Hematopoietic multipotent progenitor cell treated with erythropoietin and hydrocortisone succinate and interleukin-3 and kit ligand, for 15 days (in vitro differentiated cells): Measurements from ENCODE around the gene MARVELD3.

Experiments
- DNase-seq: peaks from one replicate; pipeline ENCODE4 v3.0.0-alpha.2; 2015; ENCODE audit warnings: low spot score

Gene MARVELD3

DNA sequence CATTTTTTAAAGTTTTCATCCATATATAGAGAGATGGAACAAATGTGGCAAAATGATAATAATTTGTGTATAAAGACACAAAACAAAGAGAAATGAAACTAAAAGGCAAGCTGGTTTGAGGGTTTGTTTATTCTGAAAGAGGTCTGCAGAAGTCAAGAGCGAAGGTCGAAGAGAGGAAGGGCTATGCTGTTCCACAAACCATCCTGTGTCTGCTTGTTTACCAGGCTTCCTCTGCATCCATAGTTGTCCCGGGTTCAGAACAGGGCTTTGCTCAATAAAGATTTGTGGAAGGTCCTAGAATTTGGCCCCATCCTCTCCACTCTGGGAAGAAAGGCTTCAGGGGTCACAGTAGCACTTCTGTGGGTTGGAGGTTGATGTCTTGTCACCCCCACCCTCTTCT lies 2.4 kb upstream of the MARVELD3 start:
- no peak for DNase-seq

DNA sequence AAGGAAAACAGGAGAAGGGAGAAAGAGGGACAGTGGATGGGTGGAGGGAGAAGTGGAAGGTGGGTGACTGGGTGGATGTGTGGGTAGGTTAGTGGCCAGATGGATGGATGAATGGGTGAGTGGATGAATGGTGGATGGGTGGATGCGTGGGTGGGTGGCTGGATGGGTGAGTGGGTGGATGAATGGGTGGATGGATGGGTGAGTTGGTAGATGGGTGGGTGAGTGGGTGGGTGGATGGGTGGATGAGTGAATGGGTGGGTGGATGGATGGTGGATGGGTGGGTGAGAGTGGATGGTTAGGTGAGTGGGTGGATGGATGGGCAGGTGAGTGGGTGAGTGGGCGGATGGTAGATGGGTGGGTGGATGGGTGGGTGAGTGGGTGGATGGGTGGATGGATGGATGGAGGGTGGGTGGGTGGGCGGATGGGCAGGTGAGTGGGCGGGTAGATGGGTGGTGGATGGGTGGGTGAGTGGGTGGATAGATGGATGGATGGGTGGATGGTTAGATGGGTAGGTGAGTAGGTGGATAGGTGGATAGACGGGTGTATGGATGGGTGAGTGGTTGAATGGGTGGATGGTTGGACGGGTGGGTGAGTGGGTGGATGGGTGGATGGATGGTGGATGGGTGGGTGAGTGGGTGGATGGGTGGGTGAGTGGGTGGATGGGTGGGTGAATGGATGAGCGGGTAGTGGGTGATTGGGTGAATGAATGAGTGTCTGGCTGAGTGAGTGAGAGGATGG lies 702 bp upstream of the MARVELD3 start:
- DNase-seq: no peak

DNA sequence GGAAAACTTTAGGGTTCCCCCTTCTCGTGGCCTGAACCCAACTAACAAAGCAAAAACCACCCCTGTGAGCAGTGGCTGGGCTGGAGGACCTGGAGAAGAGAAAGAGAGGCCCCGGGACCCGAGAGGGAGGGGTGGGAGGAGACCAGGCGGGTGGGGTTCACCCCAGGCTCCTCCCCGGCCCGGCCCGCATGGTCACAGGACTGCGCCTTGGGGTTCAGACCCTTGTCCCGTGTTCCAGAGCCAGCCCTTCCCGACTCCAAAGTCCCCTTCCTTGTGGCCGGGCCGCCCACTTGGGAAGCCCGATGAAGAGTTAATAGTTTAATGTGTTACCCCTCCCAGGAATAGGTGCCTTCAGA lies 852 bp downstream of the MARVELD3 start:
- no peak for DNase-seq

DNA sequence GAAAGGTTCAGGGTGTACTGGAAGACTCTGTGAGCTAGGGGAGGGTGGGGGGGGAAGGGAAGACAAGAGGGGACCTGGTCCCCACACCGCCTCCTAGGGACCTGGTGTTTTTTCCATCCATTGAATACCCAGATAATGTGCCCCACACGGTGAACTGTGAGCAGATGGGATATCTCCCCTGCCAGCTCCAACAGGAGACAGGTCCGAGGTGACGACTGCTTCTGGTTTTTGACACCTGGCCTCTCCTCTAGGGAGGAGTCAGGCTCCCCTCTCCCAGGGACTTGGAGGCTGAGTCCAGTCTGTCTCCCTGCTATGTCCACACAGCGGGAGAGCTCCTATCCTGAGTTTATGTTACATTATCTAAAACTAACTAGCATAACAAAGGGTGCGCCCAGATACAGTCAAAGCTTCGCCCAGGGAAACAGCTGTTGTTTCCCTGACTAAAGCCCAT lies 1.8 kb downstream of the MARVELD3 start:
- no peak for DNase-seq

DNA sequence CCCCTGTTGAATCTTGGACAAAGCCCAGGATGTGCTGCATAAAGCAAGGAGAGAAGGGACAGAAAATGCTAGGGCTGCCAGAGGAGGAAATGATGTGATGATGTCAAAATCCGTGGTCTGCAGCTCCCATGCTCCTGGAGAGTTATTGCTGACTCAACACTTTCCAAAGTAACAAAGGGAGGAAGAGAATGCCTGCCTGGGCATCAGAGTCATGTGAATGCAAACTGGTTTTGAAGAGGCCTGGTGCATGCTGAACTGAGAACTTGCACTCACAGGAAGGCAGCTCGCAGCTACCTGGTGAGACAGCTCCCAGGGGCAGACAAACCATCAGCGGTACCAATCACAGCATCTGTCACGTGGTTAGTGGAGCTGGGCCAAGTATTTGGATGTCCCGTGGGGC lies 2.8 kb downstream of the MARVELD3 start:
- DNase-seq: no peak

DNA sequence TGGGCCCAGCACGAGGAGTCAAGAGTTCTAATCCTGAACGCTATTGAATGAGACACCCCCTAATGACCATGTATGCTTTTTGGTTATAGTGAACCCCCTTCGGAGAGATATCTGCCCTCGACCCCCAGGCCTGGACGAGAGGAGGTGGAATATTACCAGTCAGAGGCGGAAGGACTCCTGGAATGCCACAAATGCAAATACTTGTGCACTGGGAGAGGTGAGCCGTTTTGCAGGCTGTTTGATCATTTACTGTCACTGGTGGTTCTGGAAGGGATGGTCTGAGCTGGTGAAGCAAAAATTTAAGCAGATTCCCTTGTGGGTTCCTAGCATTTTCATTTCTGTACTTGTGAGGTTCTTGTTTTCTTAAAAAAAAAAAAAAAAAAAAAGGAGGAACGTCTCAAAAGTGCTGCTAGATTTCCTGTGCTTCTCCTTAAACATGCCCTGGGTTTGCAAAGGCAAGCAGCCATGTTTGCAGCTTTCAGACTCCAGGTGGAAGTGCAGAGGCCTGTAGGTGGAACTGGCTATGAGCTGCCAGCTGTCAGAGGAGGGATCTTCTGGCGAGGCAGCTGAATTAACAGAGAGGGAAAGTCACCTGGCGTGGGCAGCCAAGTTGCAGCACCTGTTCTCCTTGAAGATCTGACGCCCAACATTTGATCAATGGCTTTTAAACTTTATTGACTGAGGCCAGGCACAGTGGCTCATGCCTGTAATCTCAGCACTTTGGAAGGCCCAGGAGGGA lies 3.5 kb downstream of the MARVELD3 start:
- DNase-seq: no peak

DNA sequence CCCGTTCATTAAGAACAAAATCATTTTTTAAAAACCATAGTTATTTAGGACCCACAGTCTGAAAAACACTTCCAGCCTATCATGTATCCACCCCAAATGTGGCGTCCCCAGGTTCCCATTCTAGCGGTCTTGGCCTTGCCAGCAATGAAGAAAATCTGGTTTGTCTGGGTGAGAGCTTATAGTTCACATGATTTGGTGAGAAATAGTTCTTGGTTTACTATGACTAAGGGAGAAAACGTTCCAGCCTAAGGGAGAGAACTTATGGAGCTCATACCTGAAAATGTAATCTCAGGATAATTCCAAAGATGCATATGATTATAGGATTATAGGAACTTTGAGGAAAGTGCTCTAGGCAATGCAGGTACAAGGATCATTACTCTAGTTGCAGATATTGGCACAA lies 4.8 kb downstream of the MARVELD3 start:
- no peak for DNase-seq

DNA sequence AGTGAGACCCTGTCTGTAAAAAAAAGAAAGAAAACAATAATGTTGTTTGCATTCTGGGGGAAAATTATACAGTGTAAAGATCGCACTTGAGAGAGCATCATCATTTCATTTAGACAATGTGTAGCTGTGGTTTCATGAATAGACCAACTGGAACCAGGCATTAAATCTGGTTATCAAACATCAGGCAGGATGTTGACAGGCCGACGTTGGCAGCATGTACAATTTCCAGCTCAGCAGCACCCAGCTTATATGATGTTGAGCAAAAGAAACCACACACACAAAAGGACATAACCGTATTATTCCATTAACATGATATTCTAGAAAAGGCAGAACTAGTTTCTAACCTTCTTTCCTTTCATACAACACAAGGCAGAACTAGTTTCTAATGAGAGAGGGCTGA lies 5.8 kb downstream of the MARVELD3 start:
- DNase-seq: no peak

DNA sequence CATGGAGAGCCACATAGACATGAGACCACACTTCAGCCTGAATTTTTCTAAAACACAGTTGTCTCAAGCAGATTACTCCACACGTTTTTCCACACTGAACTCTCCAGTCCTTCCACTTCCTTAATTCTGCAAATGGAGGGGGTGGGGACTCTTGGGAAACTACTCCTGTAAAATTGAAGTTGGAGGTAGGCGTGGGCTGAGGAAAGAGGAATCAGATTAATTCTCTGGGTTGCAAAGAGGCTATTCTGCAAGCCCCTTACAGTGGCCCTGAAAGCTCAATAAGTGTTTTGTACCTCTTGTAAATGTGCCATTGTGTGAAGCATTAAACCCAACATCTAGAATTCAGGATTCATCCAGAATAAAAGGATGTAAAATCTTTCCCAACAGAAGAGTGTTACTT lies 9.6 kb downstream of the MARVELD3 start:
- DNase-seq: no peak

DNA sequence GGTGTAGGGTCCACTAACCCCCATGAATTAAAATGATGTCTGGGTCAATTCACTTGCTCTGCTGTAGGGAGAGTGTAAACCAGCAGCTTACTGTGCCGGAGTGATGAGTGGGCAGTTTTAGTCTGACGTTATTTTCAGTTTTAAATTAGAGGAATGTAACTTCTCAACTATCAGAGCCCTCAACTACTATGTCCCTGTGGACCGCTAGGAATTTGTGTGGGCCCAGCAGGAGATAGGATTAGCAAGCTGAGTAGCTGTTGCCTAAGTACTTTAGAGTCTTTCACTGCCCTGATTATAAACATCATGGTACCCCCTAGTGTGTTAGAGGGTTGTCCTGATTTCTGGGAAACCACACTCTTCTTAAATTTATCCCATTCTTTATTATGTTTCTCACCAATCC lies 11.4 kb downstream of the MARVELD3 start:
- no peak for DNase-seq

DNA sequence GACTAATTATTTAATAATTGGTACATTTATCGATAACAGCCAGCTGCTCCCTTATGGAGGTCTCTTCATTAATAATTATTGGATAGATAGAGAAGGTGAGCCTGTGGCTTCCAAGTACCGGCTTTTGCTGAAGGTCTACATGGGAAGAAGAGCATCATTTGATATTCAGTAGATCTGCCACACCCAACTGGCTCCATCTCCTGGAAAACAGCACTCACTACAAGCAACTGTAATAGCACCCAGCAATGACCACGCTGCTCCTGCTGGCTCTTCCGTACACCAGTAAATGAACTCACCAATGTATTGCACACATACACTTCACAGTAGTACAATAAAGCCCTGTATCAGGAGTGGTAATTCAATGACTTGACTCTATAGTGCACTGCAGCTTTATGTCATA lies 19.5 kb downstream of the MARVELD3 start:
- peak; percentile 32 for DNase-seq

DNA sequence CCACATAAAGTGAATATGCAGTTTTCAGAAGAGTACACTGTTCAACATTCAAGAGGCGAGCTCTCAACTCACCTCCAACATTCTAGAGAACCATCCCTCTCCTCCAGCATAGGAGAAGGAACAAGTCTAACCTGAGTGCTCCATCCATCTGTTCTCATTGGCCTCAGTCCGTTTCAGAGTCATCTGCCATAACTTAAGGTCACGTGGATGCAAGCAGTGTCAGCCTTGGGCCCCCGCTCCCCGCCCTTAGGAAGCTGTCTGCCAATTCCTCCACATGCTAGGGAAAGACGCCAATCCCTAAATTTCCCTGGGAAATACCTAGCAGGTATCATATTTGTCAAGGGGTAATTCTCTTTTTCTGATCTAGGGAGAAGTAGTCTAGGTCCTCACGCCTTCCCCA lies 21.4 kb downstream of the MARVELD3 start:
- no peak for DNase-seq

DNA sequence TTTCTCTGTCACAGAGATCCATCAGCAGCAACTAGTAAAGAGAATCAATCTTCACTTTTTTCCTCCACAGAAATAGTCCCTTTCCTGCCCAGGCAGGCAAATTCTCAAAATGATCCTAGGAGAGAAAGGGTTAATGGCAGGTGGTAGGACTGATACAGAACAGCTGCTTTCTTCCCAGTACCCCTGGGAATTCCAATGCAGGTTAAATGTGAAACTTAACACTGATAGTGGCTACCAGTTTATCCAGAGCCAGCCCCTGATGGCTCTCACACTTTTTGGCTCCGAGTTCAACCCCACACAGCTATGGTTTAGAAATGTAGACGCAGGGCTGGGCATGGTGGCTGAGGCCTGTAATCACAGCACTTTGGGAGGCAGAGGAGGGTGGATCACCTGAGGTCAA lies 22.2 kb downstream of the MARVELD3 start:
- DNase-seq: no peak

DNA sequence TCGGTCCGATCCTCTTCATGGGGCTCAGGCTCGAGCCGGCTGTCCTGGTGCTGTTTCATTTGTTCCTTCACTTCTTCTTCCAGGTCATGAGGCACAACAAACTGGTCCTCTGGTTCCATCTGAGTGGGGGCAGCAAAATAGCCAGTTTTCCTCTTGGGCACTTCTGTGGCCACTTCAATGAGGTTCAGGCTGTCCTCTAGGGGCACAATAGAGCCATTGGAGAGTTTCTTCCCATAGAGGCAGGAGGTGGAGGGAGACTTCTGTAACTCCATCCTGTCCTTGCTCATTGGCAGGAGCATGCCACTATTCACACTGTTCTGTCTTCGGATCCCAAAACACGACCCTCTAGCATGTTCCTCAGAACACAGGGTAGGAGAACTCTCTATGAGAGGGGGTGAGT lies 22.9 kb downstream of the MARVELD3 start:
- DNase-seq: peak; percentile 20

DNA sequence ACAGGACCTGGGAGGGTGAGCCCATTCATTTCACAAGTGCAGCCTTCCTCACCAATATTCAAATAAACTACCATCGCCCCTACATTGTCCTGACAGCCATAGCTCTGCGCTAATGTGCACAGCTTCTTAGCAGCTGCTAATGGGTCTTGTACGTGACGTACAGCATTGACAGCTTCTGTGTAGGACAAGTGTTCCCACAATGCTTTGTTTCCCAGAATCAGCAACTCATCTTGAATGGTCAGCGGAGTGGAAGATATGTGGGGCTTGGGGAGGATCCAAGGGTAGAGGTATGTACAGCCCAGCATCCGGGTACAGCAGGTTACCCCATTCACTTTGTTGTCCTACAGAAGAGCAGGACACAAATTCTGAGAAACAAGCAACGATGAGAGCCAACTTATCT lies 23.7 kb downstream of the MARVELD3 start:
- no peak for DNase-seq

DNA sequence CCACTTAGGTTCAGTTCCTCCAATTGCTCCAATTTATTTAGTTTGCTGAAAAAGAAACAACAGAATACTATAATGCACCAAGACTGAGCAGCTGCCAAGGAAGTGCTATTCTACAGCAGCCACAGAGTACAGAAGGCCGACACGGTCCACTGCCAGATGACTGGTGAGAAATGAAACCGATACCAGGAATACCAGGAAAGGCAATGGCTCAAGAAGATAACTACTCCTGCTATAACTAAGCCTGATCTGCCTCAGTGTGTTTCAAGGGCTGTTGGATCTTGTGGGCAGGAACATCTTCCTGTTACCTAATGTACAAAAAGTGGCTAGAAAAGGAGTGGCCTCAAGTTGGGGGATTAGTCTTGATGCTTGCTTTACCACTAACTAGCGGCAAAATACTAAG lies 32.8 kb downstream of the MARVELD3 start:
- no peak for DNase-seq

DNA sequence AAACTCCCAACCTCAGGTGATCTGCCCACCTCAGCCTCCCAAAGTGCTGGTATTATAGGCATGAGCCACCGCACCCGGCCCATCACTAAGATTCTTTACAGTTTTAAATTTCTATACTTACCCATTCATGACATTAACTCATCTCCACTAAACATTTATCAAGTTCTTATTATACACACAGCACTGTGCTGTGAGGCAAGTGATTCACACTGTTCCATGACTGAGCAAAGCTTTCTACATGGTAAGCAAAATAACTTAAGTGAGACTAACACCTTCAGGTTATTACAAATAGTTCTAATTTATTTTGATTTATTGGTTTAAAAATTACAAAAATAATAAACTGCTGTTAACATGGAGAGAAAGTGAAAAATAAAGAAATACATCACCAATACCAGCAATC lies 33.5 kb downstream of the MARVELD3 start:
- DNase-seq: no peak

DNA sequence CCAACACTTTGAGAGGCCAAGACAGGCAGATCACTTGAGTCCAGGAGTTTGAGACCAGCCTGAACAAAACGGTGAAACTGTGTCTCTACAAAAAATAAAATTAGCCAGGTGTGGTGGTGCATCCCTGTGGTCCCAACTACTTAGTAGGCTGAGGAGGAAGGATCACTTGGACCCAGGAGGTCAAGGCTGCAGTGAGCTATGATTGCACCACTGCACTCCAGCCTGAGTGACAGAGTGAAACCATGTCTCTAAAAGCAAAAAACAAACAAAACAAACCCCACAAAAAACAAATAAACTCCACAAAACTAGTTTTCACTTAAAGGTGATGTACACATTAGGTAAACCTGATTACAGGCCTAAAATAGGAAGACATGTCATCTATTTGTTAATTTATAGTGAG lies 40.3 kb downstream of the MARVELD3 start:
- DNase-seq: no peak

DNA sequence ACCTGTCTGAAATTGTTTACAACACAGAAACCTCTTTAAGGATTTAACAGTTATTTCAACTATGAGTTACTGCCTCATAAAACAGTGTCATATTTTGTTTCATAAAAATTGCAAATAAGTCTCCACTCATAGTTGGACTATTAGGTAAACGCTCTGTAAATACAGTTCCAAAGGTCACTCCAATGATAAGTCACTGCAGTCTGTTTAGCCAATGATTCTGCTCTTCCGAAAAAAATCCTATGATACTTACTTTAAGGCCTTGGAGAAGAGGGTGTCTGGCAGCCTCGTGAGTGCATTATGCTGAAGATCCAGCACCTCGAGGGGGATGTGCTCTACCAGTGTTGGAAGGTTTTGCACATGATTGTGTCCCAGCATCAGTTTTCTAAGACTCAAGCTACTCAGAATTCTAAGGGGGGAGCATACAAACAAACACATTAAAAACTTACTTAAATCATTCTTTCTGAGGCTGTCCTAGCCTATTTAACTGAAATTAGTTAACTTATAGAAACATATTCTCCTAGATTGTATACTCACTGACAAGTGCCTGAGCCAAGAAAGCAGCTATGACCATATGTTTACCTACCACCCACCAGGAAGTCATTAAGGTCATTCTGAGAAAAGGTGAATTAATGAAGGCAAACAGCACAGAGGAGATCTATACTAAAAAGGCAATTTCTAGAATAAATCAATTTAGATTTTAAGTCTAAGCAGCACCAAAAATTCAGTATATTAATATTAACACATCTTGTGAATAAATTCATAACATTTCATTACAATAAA lies 41.1 kb downstream of the MARVELD3 start:
- DNase-seq: no peak

DNA sequence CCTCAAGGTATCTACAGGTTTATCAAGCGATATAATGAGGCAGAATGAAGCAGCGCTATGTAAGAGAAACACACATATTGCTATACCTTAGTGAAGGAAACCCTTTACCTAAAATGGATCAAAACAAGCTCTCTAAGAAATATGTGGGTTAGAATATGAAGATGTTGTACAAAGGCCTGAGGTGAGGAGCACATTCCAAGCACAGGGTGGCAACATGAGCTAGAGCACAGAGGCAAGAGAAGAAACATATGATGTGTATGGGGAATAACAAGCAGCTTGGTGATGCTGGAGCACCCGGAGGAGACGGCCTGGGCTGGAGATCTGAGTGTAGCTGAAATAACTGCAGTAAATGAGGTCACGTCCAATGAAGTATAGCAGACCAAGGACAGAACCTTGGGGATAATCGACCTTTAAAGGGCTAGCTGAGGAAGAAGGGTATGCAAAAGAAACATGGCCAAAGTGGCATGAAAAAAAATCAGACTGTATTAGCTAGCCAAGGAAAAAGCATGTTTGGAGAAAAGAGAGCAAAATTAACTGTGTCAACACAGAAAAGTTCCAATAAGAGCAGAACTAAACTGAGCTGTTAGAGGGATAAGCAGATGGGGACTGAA lies 44.0 kb downstream of the MARVELD3 start:
- no peak for DNase-seq

DNA sequence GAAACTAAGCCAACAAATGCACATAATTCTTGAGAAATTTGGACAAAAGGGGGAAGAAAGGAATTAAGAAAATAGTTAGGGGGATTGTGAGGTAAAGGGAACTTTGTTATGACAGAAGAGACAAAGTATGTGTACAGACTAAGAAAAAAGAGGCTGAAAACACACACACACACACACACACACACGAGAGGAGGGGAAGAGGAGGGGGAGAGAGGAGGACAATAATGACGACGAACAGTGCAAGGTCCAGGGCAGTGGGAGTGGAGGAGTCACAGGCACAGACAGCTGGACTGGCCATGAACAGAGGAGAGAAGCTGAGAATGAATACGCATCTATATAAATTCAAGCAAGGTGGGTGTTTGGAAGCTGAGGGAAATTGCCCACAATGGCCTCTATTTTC lies 44.6 kb downstream of the MARVELD3 start:
- DNase-seq: no peak

DNA sequence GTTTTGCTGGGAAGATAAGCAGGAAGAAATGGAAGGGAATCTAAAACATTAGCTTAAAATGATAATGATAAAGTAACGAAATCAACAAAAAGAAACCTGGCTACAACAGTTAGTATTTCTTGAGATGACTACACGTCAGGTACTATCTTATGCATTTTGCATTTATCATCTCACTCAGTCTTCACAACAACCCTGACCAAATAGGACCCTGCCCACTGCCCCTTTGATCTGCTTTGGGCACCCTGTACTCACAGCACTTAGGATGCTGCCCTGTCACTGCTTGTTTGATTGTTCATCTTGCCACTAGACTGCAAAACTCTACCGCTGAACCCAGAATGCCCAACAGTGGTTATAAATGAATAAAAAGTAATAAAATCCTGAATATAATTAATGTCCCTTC lies 45.2 kb downstream of the MARVELD3 start:
- no peak for DNase-seq

DNA sequence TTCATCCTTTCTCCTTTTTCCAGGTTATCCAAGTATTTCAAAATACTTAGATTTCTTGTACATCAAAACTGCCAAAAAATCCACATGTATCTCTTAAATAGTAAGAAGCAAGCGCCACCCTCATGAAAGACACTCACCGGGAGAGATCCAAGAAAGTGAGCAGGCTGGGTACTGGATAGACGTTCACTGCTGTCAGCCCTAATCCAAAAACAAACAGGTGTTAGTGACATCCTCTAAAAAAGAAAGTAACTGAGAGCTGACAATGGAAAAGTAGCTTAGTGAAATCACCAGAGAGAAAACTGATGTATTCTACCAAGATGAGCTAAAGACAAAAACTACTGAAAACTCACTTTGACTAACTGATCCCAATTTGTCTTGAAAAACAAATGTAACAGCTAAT lies 46.1 kb downstream of the MARVELD3 start:
- DNase-seq: no peak
